Forelimb muscle (tissue), 1 donor: ENCODE measurements around the gene SLC7A11. TPM values are rescaled to one million over a fixed set of nuclear protein-coding genes. Genes with fewer than 3 reads are reported as not detected.
"Not testable (repeated sequence)": the region's sequence is repeated elsewhere in the genome, so short reads cannot be mapped to it uniquely, and the experiment has no call there.

Source experiments
- DNase-seq: peaks from one replicate; pipeline ENCODE4 v3.0.0-alpha.2; 2013; ENCODE audit warnings: low read depth
- polyA plus RNA-seq: library from polyadenylated mRNA; unstranded; fragments of 120-200 nt; gene quantifications from one replicate; pipeline ENCODE4 v1.2.1, GENCODE V29; 2013; ENCODE audit not compliant: insufficient read length

The SLC7A11 gene
- polyA plus RNA-seq, 1 donor, result 0.53 TPM

GRCh38 chr4:138243369-138243768 is 1.2 kb upstream of the SLC7A11 start:
- DNase-seq, result no peak

GRCh38 chr4:138242834-138243156 is 646 bp upstream of the SLC7A11 start:
- no peak for DNase-seq

GRCh38 chr4:138241281-138242075 is 671 bp downstream of the SLC7A11 start:
- no peak for DNase-seq

GRCh38 chr4:138239491-138239890 is 2.7 kb downstream of the SLC7A11 start:
- no peak for DNase-seq

- DNase-seq, result no peak
Measured at GRCh38 chr4:138238521-138239292, 3.4 kb downstream of the SLC7A11 start.

GRCh38 chr4:138237132-138237531 is 5.0 kb downstream of the SLC7A11 start:
- not testable (repeated sequence) for DNase-seq

- no peak for DNase-seq
Measured at GRCh38 chr4:138236037-138236436, 6.1 kb downstream of the SLC7A11 start.

- no peak for DNase-seq
Measured at GRCh38 chr4:138235419-138235952, 6.7 kb downstream of the SLC7A11 start.

GRCh38 chr4:138234248-138234647 is 7.9 kb downstream of the SLC7A11 start:
- no peak for DNase-seq

GRCh38 chr4:138233313-138234034 is 8.7 kb downstream of the SLC7A11 start:
- DNase-seq, result no peak

- DNase-seq, result no peak
Measured at GRCh38 chr4:138232364-138232763, 9.8 kb downstream of the SLC7A11 start.

GRCh38 chr4:138230048-138230447 is 12.1 kb downstream of the SLC7A11 start:
- no peak for DNase-seq

GRCh38 chr4:138229160-138229559 is 13.0 kb downstream of the SLC7A11 start:
- DNase-seq, result no peak

- DNase-seq, result no peak
Measured at GRCh38 chr4:138226351-138226750, 15.8 kb downstream of the SLC7A11 start.

- no peak for DNase-seq
Measured at GRCh38 chr4:138225477-138225876, 16.7 kb downstream of the SLC7A11 start.

GRCh38 chr4:138224614-138225013 is 17.5 kb downstream of the SLC7A11 start:
- no peak for DNase-seq

GRCh38 chr4:138223231-138223910 is 18.8 kb downstream of the SLC7A11 start:
- DNase-seq, result no peak

- DNase-seq, result no peak
Measured at GRCh38 chr4:138222046-138222445, 20.1 kb downstream of the SLC7A11 start.

GRCh38 chr4:138218976-138219375 is 23.2 kb downstream of the SLC7A11 start:
- DNase-seq, result no peak

GRCh38 chr4:138217567-138217966 is 24.6 kb downstream of the SLC7A11 start:
- no peak for DNase-seq

- no peak for DNase-seq
Measured at GRCh38 chr4:138216272-138216867, 25.8 kb downstream of the SLC7A11 start.
